GM12878 (cell line): ENCODE results near the gene DCTN2. TPM values are rescaled to one million over a fixed set of nuclear protein-coding genes. Genes with fewer than 3 reads are reported as not detected.

Experiments used
- ATAC-seq: fragments of 200-7000 bp; cut with Tn5 transposase; 3 replicates; pipeline ENCODE4 v1.9.1; 2020; ENCODE audit warnings: mild to moderate bottlenecking, moderate library complexity
- BruUV-seq: library from RNA; stranded (reverse); fragments of 400-500 nt; replicated peaks from 2 replicates; lab custom pipeline; 2021; lab: Mats Ljungman, UMichigan
- CTCF ChIA-PET: fragments of 300-600 bp; sonication (Branson Sonifier 250); formaldehyde crosslinking; extraction: SDS; loops from one replicate; lab custom pipeline; 2021; ENCODE audit warnings: inconsistent platforms; lab: Yijun Ruan, JAX
- POLR2A ChIA-PET: fragments of 350-600 bp; formaldehyde crosslinking; extraction: SDS; loops from one replicate; lab custom pipeline; 2021; ENCODE audit warnings: inconsistent platforms; lab: Charles Lee
- RAD21 ChIA-PET: fragments of 300-600 bp; sonication (Branson Sonifier 250); formaldehyde crosslinking; loops from one replicate; lab custom pipeline; 2023; ENCODE audit warnings: antibody characterized with exemption; ENCODE audit not compliant: unreplicated experiment; lab: Charles Lee
- SMC1A ChIA-PET: fragments of 300-600 bp; sonication (Branson Sonifier 250); formaldehyde crosslinking; loops from one replicate; lab custom pipeline; 2023; ENCODE audit not compliant: unreplicated experiment, uncharacterized antibody; lab: Charles Lee
- DNase-seq: peaks from one replicate; pipeline ENCODE4 v3.0.0-alpha.2; 2011; ENCODE audit warnings: low read depth, low spot score
- FAIRE-seq: peaks from 3 replicates; lab custom pipeline; 2011; peaks lifted over from hg19 to GRCh38; lab: Jason Lieb, UNC
- H2AFZ ChIP-seq: 2 replicates; pipeline ENCODE4 v1.6.0; 2011; ENCODE audit warnings: low read depth, low read length, control low read depth; ENCODE audit not compliant: control insufficient read depth
- H3K27ac ChIP-seq: 2 replicates; pipeline ENCODE4 v1.5.1; 2011; ENCODE audit warnings: control low read depth; ENCODE audit not compliant: control insufficient read depth, insufficient read depth
- H3K27me3 ChIP-seq, 2 experiments: replicated peaks in 1 of 2; 2 replicates each; pipeline versions ENCODE4 v1.6.0 to v1.6.1; 2011; ENCODE audit warnings: low read length in 1 of 2; ENCODE audit not compliant: control insufficient read depth in 2 of 2, insufficient read depth in 2 of 2
- H3K36me3 ChIP-seq, 2 experiments: 2 replicates each; pipeline ENCODE4 v1.5.1; 2011; ENCODE audit warnings: low read length in 1 of 2; ENCODE audit not compliant: control insufficient read depth in 2 of 2, insufficient read depth in 2 of 2
- H3K4me1 ChIP-seq: 2 replicates; pipeline ENCODE4 v1.6.1; 2011; ENCODE audit warnings: mild to moderate bottlenecking, low read length, moderate library complexity, mixed read lengths; ENCODE audit not compliant: control insufficient read depth, insufficient read depth
- H3K4me2 ChIP-seq: 2 replicates; pipeline ENCODE4 v1.6.0; 2011; ENCODE audit warnings: control low read depth; ENCODE audit not compliant: control insufficient read depth, insufficient read depth
- H3K4me3 ChIP-seq: fragments of 200-600 bp; sonication (generic); 2 replicates; pipeline ENCODE4 v1.5.1; 2016
- H3K79me2 ChIP-seq: 2 replicates; pipeline ENCODE4 v1.6.0; 2011; ENCODE audit warnings: low read length; ENCODE audit not compliant: control insufficient read depth, insufficient read depth
- H3K9ac ChIP-seq: 2 replicates; pipeline ENCODE4 v1.8.0; 2011; ENCODE audit warnings: low read length, control low read depth, mixed read lengths; ENCODE audit not compliant: control insufficient read depth, insufficient read depth
- H3K9me3 ChIP-seq: replicated peaks from 3 replicates; pipeline ENCODE4 v1.5.1; 2011; ENCODE audit warnings: mild to moderate bottlenecking, low read length; ENCODE audit not compliant: control insufficient read depth, insufficient read depth
- H4K20me1 ChIP-seq: 2 replicates; pipeline ENCODE4 v1.6.0; 2011; ENCODE audit not compliant: control insufficient read depth, insufficient read depth
- E4F1 ChIP-seq: fragments of 450-650 bp; IDR thresholded peaks from 2 replicates; pipeline ENCODE4 v1.6.1; 2018; ENCODE audit warnings: borderline replicate concordance, mild to moderate bottlenecking; ENCODE audit not compliant: partially characterized antibody
- POLR2AphosphoS5 ChIP-seq: IDR thresholded peaks from 2 replicates; pipeline ENCODE4 v1.6.1; 2011; ENCODE audit warnings: mild to moderate bottlenecking, low read length, inconsistent platforms
- RELA ChIP-seq: fragments of 450-650 bp; IDR thresholded peaks from 2 replicates; pipeline ENCODE4 v1.8.0; 2014; ENCODE audit warnings: borderline replicate concordance; ENCODE audit not compliant: partially characterized antibody
- WGBS: methylation state at CpG from one replicate; pipeline ENCODE4 v1.1.6; 2016; ENCODE audit warnings: low lambda C conversion rate; ENCODE audit not compliant: insufficient replicate concordance, insufficient coverage; ENCODE audit errors: missing lambda C conversion rate; 5-methylcytosine and 5-hydroxymethylcytosine counted together
- in situ Hi-C: fragments of 300-500 bp; cut with MboI; formaldehyde crosslinking; loops from 9 replicates; pipeline ENCODE4 v1.14.3; 2018; ENCODE audit warnings: mixed read lengths
- intact Hi-C: fragments of 100-400 bp; cut with micrococcal nuclease; formaldehyde crosslinking; loops from one replicate; pipeline ENCODE4 v1.14.2; 2022; ENCODE audit not compliant: unreplicated experiment
- polyA plus RNA-seq, 11 experiments: library from polyadenylated mRNA; depleted of rRNA in 4 of 11; unstranded in 6 of 11; stranded (reverse) in 5 of 11; fragments of >200 nt; fragmentation: Nextera tagmentation in 4 of 11; fragmentation: Illumina TruSeq in 1 of 11; extraction: Ambion mirVana in 4 of 11; extraction: Trizol in 1 of 11; gene quantifications; 1 replicate in 1 of 11; 2 replicates in 10 of 11; pipeline versions ENCODE4 v1.2.1 to v1.2.3, GENCODE V29; 2011 to 2016; ENCODE audit warnings: inconsistent platforms in 2 of 11, missing spikeins in 2 of 11, low read depth in 1 of 11
- total RNA-seq, 4 experiments: library from RNA; depleted of rRNA in 3 of 4; stranded (reverse); fragments of >200 nt in 3 of 4; fragmentation: Illumina TruSeq in 1 of 4; extraction: Trizol in 1 of 4; gene quantifications; 2 replicates each; pipeline versions ENCODE4 v1.2.1 to v1.2.3, GENCODE V29; 2013 to 2021
- TF ChIP-seq, protein P1 (sequence below): fragments of 450-650 bp; IDR thresholded peaks from 2 replicates; pipeline ENCODE4 v1.6.1; 2017; ENCODE audit warnings: low read depth, mild to moderate bottlenecking, moderate library complexity

The DCTN2 gene
- total and polyA plus RNA-seq, 10 of the 15 experiments (the other 5 are each of a cell fraction or from before 2014, with no cell fraction given) = 32.3 to 171 (median 100) TPM

DNA sequence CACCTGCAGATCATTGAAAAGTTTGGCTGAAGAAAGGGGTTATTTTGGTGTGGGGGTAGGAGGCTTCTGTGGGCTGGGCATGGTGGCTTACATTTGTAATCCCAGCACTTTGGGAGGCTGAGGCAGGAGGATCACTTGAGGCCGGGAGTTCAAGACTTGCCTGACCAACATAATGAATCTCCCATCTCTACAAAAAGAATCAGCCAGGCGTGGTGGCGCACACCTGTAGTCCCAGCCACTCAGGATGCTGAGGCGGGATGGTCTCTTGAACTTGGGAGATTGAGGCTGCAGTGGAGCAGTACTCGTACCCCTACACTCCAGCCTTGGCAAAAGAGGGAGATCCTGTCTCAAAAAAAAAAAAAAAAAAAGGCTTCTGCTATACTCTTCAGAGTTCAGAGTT, 33.7 kb downstream of the DCTN2 start:
- FAIRE-seq (no peak), DNase-seq (no peak), ATAC-seq (no peak)
- ChIA-PET RAD21 (no interaction called here), CTCF (interaction anchor here (1.3 kb wide), 1 partner anchor 36 kb away, joined by 3 read pairs; no protein-coding TSS in a partner anchor), SMC1A (no interaction called here), POLR2A (interaction anchor here (0.6 to 0.7 kb wide), 2 partner anchors 42 to 1175 kb away, joined by 3 read pairs; no protein-coding TSS in a partner anchor)
- intact Hi-C loops (no loop called here), in situ Hi-C loops (no loop called here)
- BruUV-seq = no TSS peak
- no peak overlapping the region for H3K27ac ChIP-seq
- 98% methylated on average over 5 of the region's 5 CpGs for WGBS
- H3K9me3 ChIP-seq = no peaks in the 10 kb centered on the region
- H2AFZ ChIP-seq = no peak overlapping the region
- no peaks in the 10 kb centered on the region; the same call in 1 of the 2 replicates for H3K4me1 ChIP-seq
- H3K27me3 ChIP-seq = no peaks in the 10 kb centered on the region
- H3K4me2 ChIP-seq = no peak overlapping the region
- no peak overlapping the region for H3K4me3 ChIP-seq
- no peak overlapping the region for H3K9ac ChIP-seq
- TF ChIP-seq E4F1 (no peak), RELA (no peak), POLR2AphosphoS5 (0 out of 2 replicates have a peak, but pooled peaks have one; percentile 26)
- TF ChIP-seq, protein P1, sequence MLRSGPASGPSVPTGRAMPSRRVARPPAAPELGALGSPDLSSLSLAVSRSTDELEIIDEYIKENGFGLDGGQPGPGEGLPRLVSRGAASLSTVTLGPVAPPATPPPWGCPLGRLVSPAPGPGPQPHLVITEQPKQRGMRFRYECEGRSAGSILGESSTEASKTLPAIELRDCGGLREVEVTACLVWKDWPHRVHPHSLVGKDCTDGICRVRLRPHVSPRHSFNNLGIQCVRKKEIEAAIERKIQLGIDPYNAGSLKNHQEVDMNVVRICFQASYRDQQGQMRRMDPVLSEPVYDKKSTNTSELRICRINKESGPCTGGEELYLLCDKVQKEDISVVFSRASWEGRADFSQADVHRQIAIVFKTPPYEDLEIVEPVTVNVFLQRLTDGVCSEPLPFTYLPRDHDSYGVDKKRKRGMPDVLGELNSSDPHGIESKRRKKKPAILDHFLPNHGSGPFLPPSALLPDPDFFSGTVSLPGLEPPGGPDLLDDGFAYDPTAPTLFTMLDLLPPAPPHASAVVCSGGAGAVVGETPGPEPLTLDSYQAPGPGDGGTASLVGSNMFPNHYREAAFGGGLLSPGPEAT = no peak
- H3K36me3 ChIP-seq = peaks cover 35 to 49% of the 10 kb centered on the region in 2 experiments
- H4K20me1 ChIP-seq = peaks cover 4% of the 10 kb centered on the region; the same call in 1 of the 2 replicates
- peaks cover 6% of the 10 kb centered on the region for H3K79me2 ChIP-seq
